NCI-H1048 (cell line): ENCODE measurements around the gene CEP126.

Experiments used
- DNase-seq: peaks from one replicate; lab custom pipeline; 2025; lab: John Stamatoyannopoulos, UW

The CEP126 gene

GRCh38 chr11:102007567-102008437, 93.0 kb downstream of the CEP126 start:
- DNase-seq = peak; percentile 59

- DNase-seq = no peak
These were observed 96.1 kb downstream of the CEP126 start for GRCh38 chr11:102010776-102011494.

GRCh38 chr11:102012946-102013345, 98.1 kb downstream of the CEP126 start:
- DNase-seq = no peak

- no peak for DNase-seq
These were observed 99.9 kb downstream of the CEP126 start for GRCh38 chr11:102014756-102015155.

- DNase-seq = no peak
These were observed 102.2 kb downstream of the CEP126 start for GRCh38 chr11:102017026-102017425.

- DNase-seq = no peak
These were observed 111.4 kb downstream of the CEP126 start for GRCh38 chr11:102026217-102026616.

GRCh38 chr11:102026959-102027358, 112.1 kb downstream of the CEP126 start:
- DNase-seq = no peak

GRCh38 chr11:102036757-102037156, 121.9 kb downstream of the CEP126 start:
- no peak for DNase-seq

- no peak for DNase-seq
These were observed 132.0 kb downstream of the CEP126 start for GRCh38 chr11:102046841-102047240.

GRCh38 chr11:102047305-102047924, 132.6 kb downstream of the CEP126 start, which contains the start of gene CFAP300:
Gene CFAP300, plus strand, starts transcription at chr11:102047437. Its CDS starts 34 bp downstream, at chr11:102047471.
- DNase-seq = no peak
